GM21619 (cell line): ENCODE results near the gene GNS.
"Not testable (repeated sequence)": the region's sequence is repeated elsewhere in the genome, so short reads cannot be mapped to it uniquely, and the experiment has no call there.

Experiments
- ATAC-seq: cut with Tn5 transposase; IDR thresholded peaks from one replicate; pipeline ENCODE4 v1.9.1; 2021; ENCODE audit not compliant: unreplicated experiment

Gene GNS

GRCh38 chr12:64700532-64700931 lies 58.7 kb downstream of the GNS start:
- no peak for ATAC-seq

GRCh38 chr12:64699504-64700115 lies 59.6 kb downstream of the GNS start:
- no peak for ATAC-seq

- ATAC-seq = no peak
Observed at GRCh38 chr12:64696080-64696741, 63.0 kb downstream of the GNS start.

GRCh38 chr12:64695550-64695949 lies 63.7 kb downstream of the GNS start:
- ATAC-seq = no peak

- ATAC-seq = no peak
Observed at GRCh38 chr12:64694130-64695040, 64.8 kb downstream of the GNS start.

- ATAC-seq = no peak
Observed at GRCh38 chr12:64691795-64692583, 67.2 kb downstream of the GNS start.

- ATAC-seq = no peak
Observed at GRCh38 chr12:64691227-64691794, 67.9 kb downstream of the GNS start.

GRCh38 chr12:64690236-64690635 lies 69.0 kb downstream of the GNS start:
- ATAC-seq = not testable (repeated sequence)

GRCh38 chr12:64688715-64689114 lies 70.5 kb downstream of the GNS start:
- ATAC-seq = no peak

- ATAC-seq = no peak
Observed at GRCh38 chr12:64688219-64688618, 71.0 kb downstream of the GNS start.

- no peak for ATAC-seq
Observed at GRCh38 chr12:64687816-64688215, 71.4 kb downstream of the GNS start.

- ATAC-seq = no peak
Observed at GRCh38 chr12:64685605-64686004, 73.6 kb downstream of the GNS start.

GRCh38 chr12:64685050-64685449 lies 74.2 kb downstream of the GNS start:
- ATAC-seq = no peak

GRCh38 chr12:64683816-64684543 lies 75.2 kb downstream of the GNS start:
- ATAC-seq = no peak

GRCh38 chr12:64682572-64683277 lies 76.5 kb downstream of the GNS start:
- no peak for ATAC-seq

- ATAC-seq = peak; percentile 38
Observed at GRCh38 chr12:64681200-64682052, 77.8 kb downstream of the GNS start.

- ATAC-seq = no peak
Observed at GRCh38 chr12:64680235-64680634, 79.0 kb downstream of the GNS start.

GRCh38 chr12:64679487-64680001 lies 79.7 kb downstream of the GNS start:
- ATAC-seq = peak; percentile 44
